ENCODE measurements around the gene TIE1. TPM values are rescaled to one million over a fixed set of nuclear protein-coding genes. Genes with fewer than 3 reads are reported as not detected.

TIE1 gene
- total RNA-seq, 3 donors from 2014 or later, result 8.0 to 18.6 (median 8.1) TPM

DNA sequence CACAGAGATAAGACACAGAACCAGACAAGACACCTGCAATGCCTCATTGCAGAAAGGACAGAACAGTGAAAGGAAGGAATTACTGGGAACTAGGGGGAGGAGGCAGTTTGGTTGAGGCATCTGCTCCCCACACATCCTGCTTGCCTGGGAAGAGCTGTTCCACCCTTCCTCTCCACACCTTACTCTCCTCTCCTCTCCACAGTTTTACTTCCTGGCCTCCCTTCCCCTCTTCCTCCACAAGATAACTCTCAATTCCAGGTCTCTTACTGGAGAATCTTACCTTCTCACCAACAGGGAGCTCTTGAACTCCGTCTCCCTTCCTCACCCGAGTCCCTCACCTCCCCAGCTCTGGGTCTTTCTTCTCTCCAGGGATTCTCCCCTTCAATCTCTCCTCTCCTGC lies 64.9 kb downstream of the TIE1 start:
- TF ChIP-seq, protein P1, sequence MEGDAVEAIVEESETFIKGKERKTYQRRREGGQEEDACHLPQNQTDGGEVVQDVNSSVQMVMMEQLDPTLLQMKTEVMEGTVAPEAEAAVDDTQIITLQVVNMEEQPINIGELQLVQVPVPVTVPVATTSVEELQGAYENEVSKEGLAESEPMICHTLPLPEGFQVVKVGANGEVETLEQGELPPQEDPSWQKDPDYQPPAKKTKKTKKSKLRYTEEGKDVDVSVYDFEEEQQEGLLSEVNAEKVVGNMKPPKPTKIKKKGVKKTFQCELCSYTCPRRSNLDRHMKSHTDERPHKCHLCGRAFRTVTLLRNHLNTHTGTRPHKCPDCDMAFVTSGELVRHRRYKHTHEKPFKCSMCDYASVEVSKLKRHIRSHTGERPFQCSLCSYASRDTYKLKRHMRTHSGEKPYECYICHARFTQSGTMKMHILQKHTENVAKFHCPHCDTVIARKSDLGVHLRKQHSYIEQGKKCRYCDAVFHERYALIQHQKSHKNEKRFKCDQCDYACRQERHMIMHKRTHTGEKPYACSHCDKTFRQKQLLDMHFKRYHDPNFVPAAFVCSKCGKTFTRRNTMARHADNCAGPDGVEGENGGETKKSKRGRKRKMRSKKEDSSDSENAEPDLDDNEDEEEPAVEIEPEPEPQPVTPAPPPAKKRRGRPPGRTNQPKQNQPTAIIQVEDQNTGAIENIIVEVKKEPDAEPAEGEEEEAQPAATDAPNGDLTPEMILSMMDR (IDR thresholded peaks at IDR 0.05), result no peak
- H3K4me3 ChIP-seq, result no peak overlapping the region
- peaks cover 37% of the 10 kb centered on the region for H3K4me1 ChIP-seq (ENCODE audit: low read depth)
- ATAC-seq (no peak), DNase-seq (no peak)
- no peaks in the 10 kb centered on the region for H3K36me3 ChIP-seq (ENCODE audit: low read depth)
- no peaks in the 10 kb centered on the region for H3K9me3 ChIP-seq
- intact Hi-C loops (cut with DNase I, micrococcal nuclease), result no loop called here

DNA sequence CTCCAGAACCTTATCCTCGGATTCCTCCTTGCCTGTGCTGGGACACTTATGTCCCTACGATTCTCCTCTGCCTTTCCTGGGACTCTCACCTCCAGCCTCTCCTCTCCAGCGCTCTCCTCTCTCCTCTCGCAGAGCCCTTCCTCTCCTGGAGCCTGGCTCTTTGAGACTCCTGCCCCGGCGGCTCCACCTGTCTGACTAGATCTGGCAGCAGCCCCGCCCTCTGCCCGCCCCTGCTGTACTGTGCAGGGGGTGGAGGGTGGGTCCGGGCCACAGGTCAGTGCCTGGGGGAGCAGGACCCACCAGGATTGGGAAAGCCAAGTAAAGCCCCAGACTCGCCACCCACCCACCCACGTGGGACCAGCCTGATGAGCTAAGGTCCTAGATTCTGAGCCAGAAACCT lies 65.4 kb downstream of the TIE1 start:
- Histone ChIP-seq H3K9me3 (no peaks in the 10 kb centered on the region), H3K4me1 (ENCODE audit: low read depth) (peaks cover 37% of the 10 kb centered on the region), H3K36me3 (ENCODE audit: low read depth) (no peaks in the 10 kb centered on the region), H3K4me3 (no peak overlapping the region)
- ATAC-seq, result peak; percentile 59
- intact Hi-C loops (cut with DNase I, micrococcal nuclease), result no loop called here
- TF ChIP-seq, protein P1 (IDR thresholded peaks at IDR 0.05), result no peak
- DNase-seq, result peak; percentile 90 to 93 (median 92)

GRCh38 chr1:43366601-43367025 lies 65.8 kb downstream of the TIE1 start:
- ATAC-seq (peak; percentile 8), DNase-seq (no peak)
- peaks cover 37% of the 10 kb centered on the region for H3K4me1 ChIP-seq (ENCODE audit: low read depth)
- intact Hi-C loops (cut with DNase I, micrococcal nuclease), result no loop called here
- H3K36me3 ChIP-seq (ENCODE audit: low read depth), result no peaks in the 10 kb centered on the region
- H3K9me3 ChIP-seq, result no peaks in the 10 kb centered on the region
- H3K4me3 ChIP-seq, result no peak overlapping the region
- TF ChIP-seq, protein P1 (IDR thresholded peaks at IDR 0.05), result no peak

- TF ChIP-seq, protein P1 (IDR thresholded peaks at IDR 0.05), result no peak
- H3K9me3 ChIP-seq, result no peaks in the 10 kb centered on the region
- peak overlapping the region; percentile 50 for H3K4me3 ChIP-seq
- no peaks in the 10 kb centered on the region for H3K36me3 ChIP-seq (ENCODE audit: low read depth)
- intact Hi-C loops (cut with DNase I, micrococcal nuclease), result no loop called here
- peaks cover 37% of the 10 kb centered on the region for H3K4me1 ChIP-seq (ENCODE audit: low read depth)
- ATAC-seq (peak; percentile 74), DNase-seq (peak; percentile 47 to 73 (median 69))
Observed at GRCh38 chr1:43367026-43367903, 66.5 kb downstream of the TIE1 start.

DNA sequence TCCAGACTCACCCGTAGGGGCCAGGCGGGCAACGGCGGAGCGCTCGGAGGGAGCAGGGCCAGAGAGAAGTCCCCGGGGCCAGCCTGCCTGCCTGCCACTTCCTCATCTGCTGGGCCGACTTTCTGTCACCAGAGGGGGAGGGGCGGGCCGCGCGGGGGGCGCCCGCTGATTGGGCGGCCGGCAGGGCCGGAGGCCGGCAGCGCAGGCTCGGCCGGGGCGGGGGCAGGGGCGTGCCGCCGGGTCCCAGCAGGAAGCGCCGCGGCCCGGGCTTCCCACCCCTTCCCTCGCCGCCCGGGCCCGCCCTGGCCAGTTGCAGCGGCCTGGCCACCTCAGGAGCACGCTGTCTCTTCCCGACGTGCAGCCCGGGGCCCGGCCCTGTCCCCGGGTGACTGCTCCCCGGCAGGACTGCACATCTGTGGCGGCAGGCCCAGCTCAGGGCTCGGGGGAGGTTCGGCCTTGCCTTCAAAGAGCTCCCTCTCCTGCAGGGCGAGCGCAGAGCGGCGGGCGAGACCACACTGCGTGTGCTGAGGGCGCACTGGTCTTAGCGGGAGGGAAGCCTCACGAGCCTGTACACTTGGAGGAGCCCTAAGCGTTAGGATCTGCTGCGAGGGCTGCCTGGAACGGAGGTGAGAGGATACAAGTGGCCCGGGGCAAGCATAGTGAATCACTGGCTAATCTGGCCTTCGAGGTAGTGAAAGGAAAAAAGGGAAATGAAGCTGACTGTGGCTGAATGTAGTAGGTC lies 67.3 kb downstream of the TIE1 start, which contains the start of gene ELOVL1:
ELOVL1 (minus strand) TSS at position 108 of the 742 bp plus-strand sequence. CDS start 2,402 bp downstream, outside the sequence.
- TF ChIP-seq, protein P1 (IDR thresholded peaks at IDR 0.05), result no peak
- peak; percentile 90 for ATAC-seq
- Histone ChIP-seq H3K36me3 (ENCODE audit: low read depth) (no peaks in the 10 kb centered on the region), H3K9me3 (no peaks in the 10 kb centered on the region), H3K4me1 (ENCODE audit: low read depth) (peaks cover 37% of the 10 kb centered on the region), H3K4me3 (peak within 1 kb of the TSS; percentile 50)
- peak; percentile 94 to 96 (median 96) for DNase-seq
- intact Hi-C loops (cut with DNase I, micrococcal nuclease), result no loop called here
